Naive thymus-derived CD8-positive, alpha-beta T cell (primary cell): Measurements from ENCODE around the gene DPEP1. TPM values are rescaled to one million over a fixed set of nuclear protein-coding genes. Genes with fewer than 3 reads are reported as not detected.

Source experiments
- ATAC-seq, 2 donors: fragments of 150-1000 bp; cut with Tn5 transposase in 1 of 2; sonication (Bioruptor Pico), chemical (Tn5 transposase) in 1 of 2; 1 replicate in 1 of 2; 2 replicates in 1 of 2; pipeline ENCODE4 v1.10.0; 2021; ENCODE audit warnings: mild to moderate bottlenecking in 2 of 2, moderate library complexity in 2 of 2
- POLR2A ChIA-PET: fragments of 350-600 bp; sonication (Branson Sonifier 250); formaldehyde crosslinking; loops from one replicate; lab custom pipeline; 2021; ENCODE audit warnings: antibody characterized with exemption; lab: Charles Lee
- DNase-seq, 10 donors: peaks; one replicate each; pipeline versions ENCODE4 v3.0.0 to v3.0.0-alpha.2; 2020 to 2022
- H3K27ac Mint-ChIP-seq, 10 donors: one replicate each; pipeline ENCODE4 v1.8.0; 2020 to 2022; ENCODE audit warnings: mild to moderate bottlenecking in 10 of 10, mixed read lengths in 10 of 10, moderate library complexity in 4 of 10, inconsistent platforms in 1 of 10
- H3K27me3 Mint-ChIP-seq, 5 donors: one replicate each; pipeline ENCODE4 v1.8.0; 2021 to 2022; ENCODE audit warnings: mixed read lengths in 5 of 5
- H3K36me3 Mint-ChIP-seq, 3 donors: one replicate each; pipeline ENCODE4 v1.8.0; 2020 to 2022; ENCODE audit warnings: mixed read lengths in 3 of 3, mild to moderate bottlenecking in 2 of 3, inconsistent platforms in 1 of 3
- H3K4me1 Mint-ChIP-seq, 4 donors: one replicate each; pipeline ENCODE4 v1.8.0; 2021 to 2022; ENCODE audit warnings: mixed read lengths in 4 of 4
- H3K4me3 Mint-ChIP-seq, 10 donors: one replicate each; pipeline ENCODE4 v1.8.0; 2020 to 2022; ENCODE audit warnings: mild to moderate bottlenecking in 10 of 10, mixed read lengths in 10 of 10, moderate library complexity in 6 of 10, inconsistent platforms in 1 of 10
- H3K9me3 Mint-ChIP-seq, 9 donors: one replicate each; pipeline ENCODE4 v1.8.0; 2020 to 2022; ENCODE audit warnings: mixed read lengths in 9 of 9, mild to moderate bottlenecking in 3 of 9, inconsistent platforms in 1 of 9, moderate library complexity in 1 of 9
- polyA plus RNA-seq, 3 donors: library from polyadenylated mRNA; unstranded; fragments of 300-500 nt; fragmentation: Illumina TruSeq; gene quantifications; one replicate each; pipeline ENCODE4 v1.2.3, GENCODE V29; 2021
- total RNA-seq, 8 experiments: library from RNA in 2 of 8; stranded (reverse) in 2 of 8; gene quantifications; one replicate each; pipeline ENCODE4 v1.2.3 and lab custom pipeline; 2021 to 2026

Gene DPEP1
- total and polyA plus RNA-seq, 5 experiments from 2014 or later: not detected

DNA sequence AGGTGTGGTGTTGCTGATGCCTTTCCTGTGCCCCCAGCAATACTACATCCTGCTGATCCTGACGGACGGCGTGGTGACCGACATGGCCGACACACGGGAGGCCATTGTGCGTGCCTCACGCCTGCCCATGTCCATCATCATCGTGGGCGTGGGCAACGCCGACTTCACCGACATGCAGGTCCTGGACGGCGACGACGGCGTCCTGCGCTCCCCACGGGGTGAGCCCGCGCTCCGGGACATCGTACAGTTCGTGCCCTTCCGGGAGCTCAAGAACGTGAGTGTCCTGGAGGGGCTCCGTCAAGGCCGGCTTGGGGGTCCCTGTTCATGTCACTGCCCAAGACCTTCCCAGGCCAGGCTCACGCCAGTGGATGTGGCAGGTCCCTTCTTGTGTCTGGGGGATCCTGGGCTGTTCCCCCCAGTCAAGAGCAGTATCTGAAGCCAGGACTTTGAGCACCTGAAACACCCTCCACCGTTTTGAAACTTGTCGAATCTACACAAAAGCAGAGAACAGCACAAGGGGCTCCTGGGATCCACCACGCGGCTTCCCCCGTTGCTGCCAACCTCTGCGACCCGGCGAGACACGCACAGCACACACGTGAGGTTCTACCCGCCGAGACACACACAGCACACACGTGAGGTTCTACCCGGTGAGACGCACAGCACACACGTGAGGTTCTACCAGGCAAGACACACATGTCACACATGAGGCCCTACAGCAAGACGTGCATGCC lies 17.9 kb upstream of the DPEP1 start:
- Mint-ChIP-seq H3K36me3 (no peaks in the 10 kb centered on the region), H3K27ac (peak overlapping the region in 1 of 10 donors; percentile 77), H3K9me3 (no peaks in the 10 kb centered on the region), H3K4me3 (no peak overlapping the region), H3K27me3 (no peaks in the 10 kb centered on the region), H3K4me1 (peaks cover 3 to 19% (median 8%) of the 10 kb centered on the region in 4 donors)
- no peak for DNase-seq
- POLR2A ChIA-PET: no interaction called here
- ATAC-seq: no peak

GRCh38 chr16:89596061-89596689 lies 17.3 kb upstream of the DPEP1 start:
- Mint-ChIP-seq H3K9me3 (no peaks in the 10 kb centered on the region), H3K4me1 (peaks cover 3 to 19% (median 8%) of the 10 kb centered on the region in 4 donors), H3K4me3 (no peak overlapping the region), H3K27ac (no peak overlapping the region), H3K36me3 (no peaks in the 10 kb centered on the region), H3K27me3 (no peaks in the 10 kb centered on the region)
- ATAC-seq: no peak
- no peak for DNase-seq
- POLR2A ChIA-PET: no interaction called here

GRCh38 chr16:89596957-89597649 lies 16.3 kb upstream of the DPEP1 start:
- Mint-ChIP-seq H3K27ac (peak overlapping the region in 1 of 10 donors; percentile 21), H3K9me3 (no peaks in the 10 kb centered on the region), H3K4me3 (no peak overlapping the region), H3K4me1 (peaks cover 3 to 21% (median 10%) of the 10 kb centered on the region in 4 donors), H3K27me3 (no peaks in the 10 kb centered on the region), H3K36me3 (no peaks in the 10 kb centered on the region)
- POLR2A ChIA-PET: no interaction called here
- DNase-seq (no peak), ATAC-seq (no peak)

DNA sequence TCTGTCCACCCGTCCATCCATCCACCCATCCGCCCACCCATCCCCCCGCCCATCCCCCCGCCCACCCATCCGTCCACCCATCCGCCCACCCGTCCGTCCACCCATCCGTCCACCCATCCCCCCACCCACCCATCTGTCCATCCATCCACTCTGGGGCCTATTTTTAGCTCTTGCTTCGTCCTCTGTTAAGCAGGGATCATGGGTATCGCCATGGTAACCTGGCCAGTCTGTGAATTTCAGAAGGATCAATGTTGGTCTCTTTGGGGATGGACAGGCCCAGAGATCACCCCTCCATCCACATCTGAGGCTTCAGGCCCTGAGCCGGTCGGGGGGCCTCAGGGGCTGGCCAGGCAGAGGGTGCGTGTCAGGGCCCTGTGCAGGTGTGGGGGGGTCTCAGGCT lies 15.2 kb upstream of the DPEP1 start:
- Mint-ChIP-seq H3K27me3 (peaks cover 0 to 4% (median 0%) of the 10 kb centered on the region in 5 donors), H3K27ac (peak overlapping the region in 1 of 10 donors; percentile 80), H3K36me3 (no peaks in the 10 kb centered on the region), H3K4me1 (peaks cover 10 to 29% (median 21%) of the 10 kb centered on the region in 4 donors), H3K4me3 (no peak overlapping the region), H3K9me3 (no peaks in the 10 kb centered on the region)
- DNase-seq: no peak
- POLR2A ChIA-PET: no interaction called here
- ATAC-seq: no peak

DNA sequence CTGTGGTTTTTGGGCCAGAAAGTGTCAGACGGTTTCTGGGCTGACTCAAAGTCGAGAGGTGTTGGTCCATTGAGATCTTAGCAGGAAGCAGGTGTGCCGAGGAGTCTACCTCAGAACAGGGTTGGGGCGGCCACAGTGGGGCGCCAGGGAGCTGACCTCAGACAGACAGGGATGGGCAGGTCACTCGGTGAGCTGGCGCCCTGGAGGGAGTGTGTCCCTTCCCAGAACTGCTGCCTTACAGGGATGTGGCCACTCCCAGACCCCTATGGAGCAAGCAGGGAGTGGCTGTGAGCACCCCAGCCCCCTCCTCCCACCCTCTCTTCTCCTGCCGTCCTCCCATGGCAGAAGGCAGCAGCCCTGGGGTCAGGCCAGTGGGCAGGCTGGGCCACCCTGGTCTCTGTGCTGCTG lies 14.0 kb upstream of the DPEP1 start:
- Mint-ChIP-seq H3K27me3 (peaks cover 0 to 4% (median 0%) of the 10 kb centered on the region in 5 donors), H3K4me1 (peaks cover 7 to 20% (median 15%) of the 10 kb centered on the region in 4 donors), H3K36me3 (no peaks in the 10 kb centered on the region), H3K4me3 (no peak overlapping the region), H3K27ac (peak overlapping the region in 1 of 10 donors; percentile 67), H3K9me3 (no peaks in the 10 kb centered on the region)
- ATAC-seq: no peak
- DNase-seq: peak in 1 of 10 donors; percentile 25
- POLR2A ChIA-PET: no interaction called here

DNA sequence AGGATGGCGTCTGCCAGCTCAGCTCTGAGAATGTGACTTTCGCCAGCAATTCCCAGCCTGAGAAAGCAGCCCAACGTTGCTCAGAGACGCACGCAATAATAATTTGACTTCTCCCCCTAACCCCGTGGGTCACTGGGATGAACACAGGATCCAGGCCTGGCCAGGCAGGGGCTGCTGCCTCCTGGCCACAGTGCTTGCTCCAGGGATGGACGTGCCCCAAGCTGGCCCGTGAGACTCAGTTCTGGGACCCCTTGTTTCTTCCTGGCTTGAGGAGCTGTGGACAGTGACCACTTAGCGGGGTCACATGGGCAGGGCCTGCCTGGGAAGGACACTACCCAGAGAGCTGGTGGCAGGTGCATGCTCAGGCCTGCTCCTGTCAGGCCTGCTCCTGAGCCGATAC lies 13.5 kb upstream of the DPEP1 start:
- Mint-ChIP-seq H3K4me1 (peaks cover 7 to 20% (median 15%) of the 10 kb centered on the region in 4 donors), H3K36me3 (no peaks in the 10 kb centered on the region), H3K27me3 (peaks cover 0 to 4% (median 0%) of the 10 kb centered on the region in 5 donors), H3K4me3 (no peak overlapping the region), H3K9me3 (no peaks in the 10 kb centered on the region), H3K27ac (peak overlapping the region in 1 of 10 donors; percentile 67)
- POLR2A ChIA-PET: no interaction called here
- DNase-seq (no peak), ATAC-seq (no peak)

DNA sequence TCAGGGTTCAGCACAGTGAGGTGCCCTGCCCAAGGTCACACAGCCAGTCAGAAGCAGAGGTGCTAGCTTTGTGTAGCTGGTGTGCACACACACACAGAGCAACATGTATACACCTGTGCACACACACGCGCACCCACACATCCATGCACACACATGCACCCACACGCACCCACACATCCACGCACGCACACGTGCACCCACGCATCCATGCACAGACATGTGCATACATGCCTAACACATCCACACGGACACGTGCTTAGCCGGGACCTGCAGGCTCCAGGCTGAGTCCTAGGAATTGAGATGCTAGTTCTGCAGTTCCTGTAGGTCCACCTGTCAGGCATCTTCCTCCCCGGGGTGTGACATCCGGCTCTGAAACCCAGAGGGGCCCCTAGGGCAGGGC lies 13.0 kb upstream of the DPEP1 start:
- Mint-ChIP-seq H3K27me3 (peaks cover 0 to 4% (median 0%) of the 10 kb centered on the region in 5 donors), H3K4me3 (no peak overlapping the region), H3K4me1 (peaks cover 7 to 20% (median 15%) of the 10 kb centered on the region in 4 donors), H3K27ac (no peak overlapping the region), H3K9me3 (no peaks in the 10 kb centered on the region), H3K36me3 (no peaks in the 10 kb centered on the region)
- POLR2A ChIA-PET: no interaction called here
- DNase-seq (no peak), ATAC-seq (no peak)

DNA sequence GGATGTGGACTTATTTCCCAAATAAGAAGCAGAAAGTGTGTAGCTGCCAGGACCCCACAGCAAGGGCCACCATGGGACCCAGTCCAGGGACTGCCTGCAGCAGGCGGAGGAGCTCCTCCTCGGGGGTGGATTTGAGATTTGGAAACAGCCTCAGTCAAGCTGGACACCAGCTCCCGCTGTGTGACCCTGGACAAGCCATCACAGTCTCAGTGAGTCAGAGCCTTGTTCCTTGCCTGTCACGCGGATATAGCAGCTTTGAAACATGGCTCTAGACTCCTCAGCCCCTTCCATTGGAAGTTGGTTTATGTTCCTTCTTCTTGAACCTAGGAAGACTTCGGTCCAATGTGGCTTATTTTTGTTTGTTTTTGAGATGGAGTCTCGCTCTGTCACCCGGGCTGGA lies 12.5 kb upstream of the DPEP1 start:
- Mint-ChIP-seq H3K27ac (no peak overlapping the region), H3K27me3 (peaks cover 0 to 4% (median 0%) of the 10 kb centered on the region in 5 donors)
- DNase-seq: no peak

GRCh38 chr16:89601906-89602272 lies 11.6 kb upstream of the DPEP1 start:
- DNase-seq (no peak), ATAC-seq (no peak)
- POLR2A ChIA-PET: no interaction called here
- Mint-ChIP-seq H3K27me3 (peaks cover 0 to 4% (median 0%) of the 10 kb centered on the region in 5 donors), H3K27ac (no peak overlapping the region), H3K36me3 (no peaks in the 10 kb centered on the region), H3K4me1 (peaks cover 7 to 18% (median 13%) of the 10 kb centered on the region in 4 donors), H3K4me3 (peak overlapping the region in 3 of 10 donors; percentile 7 to 48 (median 32)), H3K9me3 (no peaks in the 10 kb centered on the region)

More for the DNA sequence above, 12.5 kb upstream of the DPEP1 start:
- Mint-ChIP-seq H3K9me3 (no peaks in the 10 kb centered on the region), H3K4me3 (no peak overlapping the region), H3K36me3 (no peaks in the 10 kb centered on the region), H3K4me1 (peaks cover 7 to 18% (median 13%) of the 10 kb centered on the region in 4 donors)
- no peak for ATAC-seq
- POLR2A ChIA-PET: no interaction called here

- H3K27ac Mint-ChIP-seq: peak overlapping the region in 2 of 10 donors; percentile 26 to 47
- POLR2A ChIA-PET: interaction anchor here (0.8 kb wide), 1 partner anchor 9 kb away, joined by 4 read pairs; no protein-coding TSS in a partner anchor
- no peaks in the 10 kb centered on the region for H3K36me3 Mint-ChIP-seq
- ATAC-seq (peak; percentile 82 to 90), DNase-seq (peak in 5 of 10 donors; percentile 18 to 48 (median 39))
- peaks cover 0 to 4% (median 0%) of the 10 kb centered on the region in 5 donors for H3K27me3 Mint-ChIP-seq
- peaks cover 7 to 18% (median 13%) of the 10 kb centered on the region in 4 donors for H3K4me1 Mint-ChIP-seq
- peak overlapping the region in 7 of 10 donors; percentile 19 to 50 (median 36) for H3K4me3 Mint-ChIP-seq
- H3K9me3 Mint-ChIP-seq: no peaks in the 10 kb centered on the region
Measured at GRCh38 chr16:89602273-89602951, 11.0 kb upstream of the DPEP1 start.

DNA sequence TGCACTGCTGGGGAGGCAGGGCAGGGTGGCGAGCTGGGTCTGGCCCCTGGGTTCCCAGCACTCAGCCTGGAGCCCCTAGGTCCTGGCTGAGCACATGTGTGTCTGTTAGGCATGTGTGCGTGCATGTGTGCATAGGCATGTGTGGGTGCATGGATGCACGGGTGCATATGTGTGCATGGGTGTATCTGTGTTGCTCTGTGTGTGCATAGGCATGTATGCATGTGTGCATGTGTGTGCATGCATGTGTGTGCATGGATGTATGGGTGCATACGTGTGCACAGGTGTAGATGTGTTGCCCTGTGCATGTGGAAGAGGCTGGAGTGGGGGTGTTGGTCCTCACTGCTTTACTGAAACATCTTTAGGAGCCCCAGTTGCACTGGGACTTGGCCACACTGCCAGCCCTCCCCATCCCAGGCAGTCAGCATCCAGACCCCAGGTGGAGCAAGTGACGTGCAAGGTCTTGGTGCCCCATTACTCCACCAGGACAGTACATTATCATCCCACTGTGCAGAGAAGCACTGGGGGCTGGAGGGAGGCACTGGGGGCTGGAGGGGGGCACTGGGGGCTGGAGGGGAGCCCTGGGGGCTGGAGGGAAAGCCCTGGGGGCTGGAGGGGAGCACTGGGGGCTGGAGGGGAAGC lies 10.4 kb upstream of the DPEP1 start:
- Mint-ChIP-seq H3K4me3 (peak overlapping the region in 6 of 10 donors; percentile 10 to 50 (median 34)), H3K36me3 (no peaks in the 10 kb centered on the region), H3K27me3 (peaks cover 0 to 4% (median 0%) of the 10 kb centered on the region in 5 donors), H3K27ac (peak overlapping the region in 4 of 10 donors; percentile 26 to 57 (median 43)), H3K9me3 (no peaks in the 10 kb centered on the region), H3K4me1 (peaks cover 7 to 18% (median 13%) of the 10 kb centered on the region in 4 donors)
- ATAC-seq (peak in 1 of 2 donors; percentile 8), DNase-seq (no peak)
- POLR2A ChIA-PET: interaction anchor here (0.8 kb wide), 1 partner anchor 8 kb away, joined by 4 read pairs; no protein-coding TSS in a partner anchor

DNA sequence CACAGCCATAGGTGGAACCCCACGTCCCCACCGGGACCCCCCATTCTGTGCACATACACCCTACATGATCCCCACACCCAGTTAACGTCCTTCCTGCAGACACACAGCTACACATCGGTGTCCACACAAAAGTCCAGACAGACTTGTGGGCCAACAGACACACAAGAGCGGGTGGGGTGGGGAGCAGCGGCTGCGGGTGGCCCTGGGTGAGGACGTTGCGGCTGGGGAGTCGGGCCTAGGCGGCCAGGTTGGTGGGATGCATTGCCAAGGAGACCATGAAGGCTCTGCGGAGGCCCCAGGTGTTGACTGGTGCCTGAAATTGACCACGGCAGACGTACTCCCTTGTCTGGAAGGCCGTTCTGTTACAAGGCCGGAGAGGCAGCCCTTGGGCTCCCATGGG lies 8.7 kb upstream of the DPEP1 start:
- DNase-seq (no peak), ATAC-seq (no peak)
- Mint-ChIP-seq H3K4me3 (no peak overlapping the region), H3K4me1 (peaks cover 7 to 16% (median 13%) of the 10 kb centered on the region in 4 donors), H3K9me3 (no peaks in the 10 kb centered on the region), H3K27ac (no peak overlapping the region), H3K27me3 (peaks cover 0 to 4% (median 0%) of the 10 kb centered on the region in 5 donors), H3K36me3 (no peaks in the 10 kb centered on the region)
- POLR2A ChIA-PET: no interaction called here
